Cardiac muscle cell (in vitro differentiated cells and primary cell): ENCODE measurements around the gene ABCC2. TPM values are rescaled to one million over a fixed set of nuclear protein-coding genes. Genes with fewer than 3 reads are reported as not detected.
"Not testable (repeated sequence)": the region's sequence is repeated elsewhere in the genome, so short reads cannot be mapped to it uniquely, and the experiment has no call there.

Experiments used
- DNase-seq, 2 donors: peaks; one replicate each; pipeline versions ENCODE4 v3.0.0 to v3.0.0-alpha.2; 2010 to 2017; ENCODE audit warnings: low read depth in 1 of 2, low spot score in 1 of 2
- H3K27ac ChIP-seq: fragments of 200-600 bp; sonication (generic); 2 replicates; pipeline ENCODE4 v1.5.1; 2016
- H3K27me3 ChIP-seq: fragments of 200-600 bp; sonication (generic); 2 replicates; pipeline ENCODE4 v1.6.0; 2016; ENCODE audit warnings: control low read depth
- H3K36me3 ChIP-seq: fragments of 200-600 bp; sonication (generic); 2 replicates; pipeline ENCODE4 v1.5.1; 2016; ENCODE audit warnings: control low read depth
- H3K4me1 ChIP-seq: fragments of 200-600 bp; sonication (generic); 2 replicates; pipeline ENCODE4 v1.8.1; 2017; ENCODE audit warnings: low read depth, mild to moderate bottlenecking, mixed run types
- H3K4me3 ChIP-seq: fragments of 200-600 bp; sonication (generic); 2 replicates; pipeline ENCODE4 v1.5.1; 2016; ENCODE audit warnings: mild to moderate bottlenecking
- H3K9me3 ChIP-seq: fragments of 200-600 bp; sonication (generic); 2 replicates; pipeline ENCODE4 v1.5.1; 2017; ENCODE audit warnings: low read depth, mild to moderate bottlenecking, control low read depth
- CTCF ChIP-seq: IDR thresholded peaks from 2 replicates; pipeline ENCODE4 v1.5.1; 2012; ENCODE audit warnings: low read depth, mild to moderate bottlenecking, low read length
- polyA plus RNA-seq: library from polyadenylated mRNA; unstranded; fragments of >200 nt; fragmentation: Nextera tagmentation; extraction: Ambion mirVana; gene quantifications from 2 replicates; pipeline ENCODE4 v1.2.1, GENCODE V29; 2016
- total RNA-seq: library from RNA; depleted of rRNA; stranded (reverse); fragments of >200 nt; gene quantifications from 2 replicates; pipeline ENCODE4 v1.2.3, GENCODE V29; 2016

ABCC2 gene
- total and polyA plus RNA-seq, 2 experiments from 2014 or later: 0.12 to 0.86 TPM

GRCh38 chr10:99742701-99743100, 39.7 kb upstream of the ABCC2 start:
- Histone ChIP-seq H3K27me3 (no peaks in the 10 kb centered on the region), H3K36me3 (peaks cover 64% of the 10 kb centered on the region), H3K9me3 (peaks cover 2% of the 10 kb centered on the region), H3K4me3 (no peak overlapping the region), H3K4me1 (no peaks in the 10 kb centered on the region), H3K27ac (no peak overlapping the region)
- TF ChIP-seq CTCF: no peak
- DNase-seq: no peak

- H3K4me1 ChIP-seq: no peaks in the 10 kb centered on the region
- TF ChIP-seq CTCF: no peak
- H3K9me3 ChIP-seq: peaks cover 2% of the 10 kb centered on the region
- no peaks in the 10 kb centered on the region for H3K27me3 ChIP-seq
- no peak overlapping the region for H3K4me3 ChIP-seq
- peaks cover 67% of the 10 kb centered on the region for H3K36me3 ChIP-seq
- H3K27ac ChIP-seq: no peak overlapping the region
- DNase-seq: no peak
These were observed 38.6 kb upstream of the ABCC2 start for GRCh38 chr10:99743841-99744240.

GRCh38 chr10:99746166-99746565, 36.3 kb upstream of the ABCC2 start:
- H3K36me3 ChIP-seq: peaks cover 71% of the 10 kb centered on the region
- not testable (repeated sequence) for H3K4me1 ChIP-seq, H3K9me3 ChIP-seq, DNase-seq, H3K27me3 ChIP-seq, H3K27ac ChIP-seq, H3K4me3 ChIP-seq

- H3K27me3 ChIP-seq: no peaks in the 10 kb centered on the region
- H3K9me3 ChIP-seq: no peaks in the 10 kb centered on the region
- no peak for DNase-seq
- no peak overlapping the region for H3K4me3 ChIP-seq
- H3K4me1 ChIP-seq: no peaks in the 10 kb centered on the region
- no peak overlapping the region for H3K27ac ChIP-seq
- no peak for TF ChIP-seq CTCF
- peaks cover 72% of the 10 kb centered on the region for H3K36me3 ChIP-seq
These were observed 33.5 kb upstream of the ABCC2 start for GRCh38 chr10:99748823-99749451.

GRCh38 chr10:99750641-99751040, 31.8 kb upstream of the ABCC2 start:
- Histone ChIP-seq H3K27me3 (no peaks in the 10 kb centered on the region), H3K4me3 (no peak overlapping the region), H3K36me3 (peaks cover 69% of the 10 kb centered on the region), H3K4me1 (no peaks in the 10 kb centered on the region), H3K9me3 (no peaks in the 10 kb centered on the region), H3K27ac (no peak overlapping the region)
- DNase-seq: no peak
- no peak for TF ChIP-seq CTCF

- no peaks in the 10 kb centered on the region for H3K4me1 ChIP-seq
- H3K36me3 ChIP-seq: peaks cover 51% of the 10 kb centered on the region
- no peak for TF ChIP-seq CTCF
These were observed 27.8 kb upstream of the ABCC2 start for GRCh38 chr10:99754670-99755069.

More at GRCh38 chr10:99754670-99755069, 27.8 kb upstream of the ABCC2 start:
- DNase-seq: no peak
- Histone ChIP-seq H3K9me3 (no peaks in the 10 kb centered on the region), H3K27ac (no peak overlapping the region), H3K27me3 (no peaks in the 10 kb centered on the region), H3K4me3 (no peak overlapping the region)
